Activated effector memory CD4-positive, alpha-beta T cell treated with Interleukin-2 at 50 U/mL for 16 hours (primary cell): Measurements from ENCODE around the gene FBRS.
"Not testable (repeated sequence)": the region's sequence is repeated elsewhere in the genome, so short reads cannot be mapped to it uniquely, and the experiment has no call there.

Experiments
- DNase-seq: peaks from one replicate; pipeline ENCODE4 v3.0.0-alpha.2; 2020

Gene FBRS

DNA sequence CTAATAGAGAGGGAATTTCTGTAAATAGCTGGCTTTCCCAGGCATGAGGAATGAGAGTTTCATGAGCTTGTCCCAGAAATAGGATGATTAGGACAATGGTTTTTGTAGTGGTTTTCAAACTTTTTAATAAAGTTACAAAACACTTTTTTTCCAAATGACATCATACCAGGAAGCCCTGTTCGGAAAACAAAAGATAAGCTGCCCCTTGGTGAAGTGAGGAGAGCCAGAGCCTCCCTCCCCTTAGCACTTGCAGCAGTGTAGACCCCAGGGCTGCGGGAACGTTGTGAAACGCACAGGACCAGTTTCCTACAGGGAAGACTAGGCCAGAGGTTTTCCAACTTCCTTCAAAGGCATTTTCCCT, 7.6 kb downstream of the FBRS start:
- DNase-seq = no peak

DNA sequence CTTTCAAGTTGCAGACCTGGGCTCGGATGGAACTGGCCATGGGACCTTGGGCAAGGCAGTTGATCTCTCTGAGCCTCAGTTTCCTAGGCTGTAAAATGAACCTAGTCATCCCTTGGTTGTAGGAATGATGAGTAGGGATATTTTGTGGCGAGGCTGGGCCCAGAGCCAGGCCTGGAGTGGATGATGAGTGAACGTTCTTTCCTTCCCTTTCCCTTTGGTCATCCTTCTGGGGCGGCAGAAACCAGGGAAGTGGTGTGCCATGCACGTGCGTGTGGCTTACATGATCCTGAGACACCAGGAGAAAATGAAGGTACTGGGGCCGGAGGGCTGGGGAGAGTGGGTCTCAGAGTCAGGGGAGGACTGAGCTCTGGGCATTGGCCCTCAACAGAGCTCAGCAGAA, 8.4 kb downstream of the FBRS start:
- DNase-seq = no peak

DNA sequence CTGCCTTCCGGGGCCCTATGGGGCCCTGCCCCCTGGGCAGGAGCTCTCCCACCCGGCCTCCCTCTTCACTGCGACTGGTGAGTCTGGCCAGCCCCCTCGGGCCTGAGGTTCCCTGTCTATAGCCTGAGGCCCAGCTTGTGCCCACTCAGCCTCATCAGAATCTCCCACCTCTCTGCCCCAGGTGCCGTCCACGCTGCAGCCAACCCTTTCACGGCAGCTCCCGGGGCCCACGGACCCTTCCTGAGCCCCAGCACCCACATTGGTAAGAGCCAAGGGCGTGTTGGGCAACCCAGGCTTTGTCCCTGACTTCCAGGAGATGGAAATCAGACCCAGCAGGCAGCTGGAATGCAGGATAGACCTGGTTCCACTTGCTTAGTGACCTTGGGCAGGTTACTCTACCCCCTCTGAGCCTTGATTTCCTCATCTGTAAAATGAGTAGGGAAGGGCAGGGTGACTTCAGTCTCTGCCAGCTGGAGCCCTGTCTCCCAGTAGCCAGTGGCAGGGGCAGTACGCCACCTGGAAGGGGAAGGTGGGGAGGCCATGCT, 9.2 kb downstream of the FBRS start:
- DNase-seq = no peak

DNA sequence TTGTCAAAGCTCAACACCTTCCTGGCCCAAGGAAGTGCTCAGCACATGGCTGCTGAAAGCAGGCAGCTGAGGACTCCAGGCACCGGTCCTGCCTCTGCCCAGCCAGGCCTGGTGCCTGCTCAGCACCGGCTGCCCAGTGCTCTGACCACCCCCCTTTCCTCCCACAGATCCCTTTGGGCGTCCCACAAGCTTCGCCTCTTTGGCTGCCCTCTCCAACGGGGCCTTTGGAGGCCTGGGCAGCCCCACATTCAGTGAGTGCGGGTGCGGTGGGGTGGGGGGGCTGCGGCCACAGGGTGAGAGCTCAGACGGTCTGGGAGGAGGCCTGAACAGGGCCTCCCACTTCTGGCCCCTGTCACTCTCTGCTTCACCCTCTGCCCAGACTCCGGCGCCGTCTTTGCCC, 10.2 kb downstream of the FBRS start:
- no peak for DNase-seq

DNA sequence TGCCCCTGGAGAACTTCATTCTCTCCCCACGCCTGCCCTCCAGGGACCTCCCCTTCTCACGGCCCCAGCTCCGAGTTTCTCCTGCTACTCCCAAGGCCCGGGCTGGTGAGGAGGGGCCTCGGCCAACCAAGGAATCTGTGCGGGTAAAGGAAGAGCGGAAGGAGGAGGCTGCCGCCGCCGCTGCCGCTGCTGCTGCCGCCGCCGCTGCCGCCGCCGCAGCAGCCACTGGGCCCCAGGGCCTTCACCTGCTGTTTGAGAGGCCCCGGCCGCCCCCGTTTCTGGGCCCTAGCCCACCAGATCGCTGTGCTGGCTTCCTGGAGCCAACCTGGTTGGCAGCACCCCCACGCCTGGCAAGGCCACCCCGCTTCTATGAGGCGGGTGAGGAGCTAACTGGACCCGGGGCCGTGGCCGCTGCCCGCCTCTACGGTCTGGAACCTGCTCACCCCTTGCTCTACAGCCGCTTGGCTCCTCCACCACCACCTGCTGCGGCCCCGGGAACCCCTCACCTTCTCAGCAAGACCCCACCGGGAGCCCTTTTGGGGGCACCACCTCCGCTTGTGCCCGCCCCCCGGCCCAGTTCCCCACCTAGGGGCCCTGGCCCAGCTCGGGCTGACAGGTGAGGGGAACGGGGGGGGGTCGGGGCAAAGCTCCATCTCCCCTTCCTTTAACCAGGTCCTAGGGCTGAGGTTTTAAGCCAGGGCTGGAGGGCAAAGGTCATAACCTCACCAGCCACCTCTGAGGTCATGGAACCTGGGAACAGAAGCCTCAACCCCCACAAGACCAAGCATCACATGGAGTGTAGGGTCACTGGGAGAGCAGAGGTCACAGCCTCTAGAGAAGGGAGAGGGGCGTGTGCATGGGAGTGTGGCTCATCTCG, 11.0 kb downstream of the FBRS start:
- no peak for DNase-seq

DNA sequence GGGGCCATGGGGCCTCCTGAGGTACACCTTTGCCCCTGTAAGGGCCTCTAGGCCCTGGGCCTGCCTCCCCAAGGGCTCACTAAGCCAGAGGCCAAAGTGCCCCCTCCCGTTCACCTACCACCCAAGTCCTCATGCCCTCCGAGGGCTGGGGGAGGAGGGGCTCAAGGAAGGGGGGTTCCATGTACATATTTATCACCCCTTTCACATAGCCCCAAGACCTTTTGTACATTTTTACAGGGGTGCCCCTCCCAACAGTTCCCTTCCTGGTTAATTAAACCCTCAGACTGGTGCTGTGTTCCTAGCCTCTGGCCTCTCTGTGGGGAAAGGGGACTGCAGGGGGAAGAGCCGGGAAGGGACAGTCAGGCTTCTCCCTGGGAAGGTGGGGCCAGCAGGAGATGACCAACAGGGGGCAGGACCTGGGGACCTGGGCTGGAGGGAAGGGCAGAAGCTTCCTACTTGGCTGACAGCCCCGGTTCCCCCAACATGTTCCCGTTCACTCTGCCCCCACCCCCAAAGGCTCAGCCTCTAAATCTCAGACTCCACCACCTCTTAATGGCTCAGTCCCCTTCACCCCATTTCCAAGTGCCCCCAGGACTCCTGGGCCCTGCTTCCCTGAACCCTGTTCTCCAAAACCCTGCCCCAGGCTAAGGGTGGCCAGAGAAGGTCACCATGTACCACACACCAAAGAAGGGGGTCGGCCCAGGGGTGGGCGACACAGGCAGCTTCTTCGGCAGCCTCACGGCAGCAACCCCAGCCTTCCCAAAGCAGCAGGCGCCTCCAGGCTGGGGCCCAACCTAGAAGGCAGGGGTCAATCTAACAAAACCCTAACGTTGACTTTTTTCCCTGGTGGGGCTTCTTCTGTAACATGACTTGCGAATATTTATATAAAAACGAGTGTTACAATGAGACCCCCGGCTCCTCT, 11.9 kb downstream of the FBRS start:
- no peak for DNase-seq

DNA sequence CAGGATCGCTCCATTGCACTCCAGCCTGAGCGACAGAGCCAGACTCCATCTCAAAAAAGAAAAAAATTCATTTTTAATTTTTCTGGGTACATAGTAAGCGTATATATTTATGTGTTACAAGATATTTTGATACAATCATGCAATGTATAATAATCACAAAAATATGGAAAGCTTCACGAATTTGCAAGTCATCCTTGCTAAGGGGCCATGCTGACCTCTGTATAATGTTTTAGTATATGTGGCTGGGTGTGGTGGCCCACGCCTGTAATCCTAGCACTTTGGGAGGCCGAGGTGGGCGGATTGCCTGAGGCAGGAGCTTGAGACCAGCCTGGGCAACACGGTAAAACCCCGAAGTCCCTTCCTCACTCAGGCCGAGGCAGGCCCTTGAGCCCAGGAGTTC, 16.9 kb downstream of the FBRS start:
- no peak for DNase-seq

DNA sequence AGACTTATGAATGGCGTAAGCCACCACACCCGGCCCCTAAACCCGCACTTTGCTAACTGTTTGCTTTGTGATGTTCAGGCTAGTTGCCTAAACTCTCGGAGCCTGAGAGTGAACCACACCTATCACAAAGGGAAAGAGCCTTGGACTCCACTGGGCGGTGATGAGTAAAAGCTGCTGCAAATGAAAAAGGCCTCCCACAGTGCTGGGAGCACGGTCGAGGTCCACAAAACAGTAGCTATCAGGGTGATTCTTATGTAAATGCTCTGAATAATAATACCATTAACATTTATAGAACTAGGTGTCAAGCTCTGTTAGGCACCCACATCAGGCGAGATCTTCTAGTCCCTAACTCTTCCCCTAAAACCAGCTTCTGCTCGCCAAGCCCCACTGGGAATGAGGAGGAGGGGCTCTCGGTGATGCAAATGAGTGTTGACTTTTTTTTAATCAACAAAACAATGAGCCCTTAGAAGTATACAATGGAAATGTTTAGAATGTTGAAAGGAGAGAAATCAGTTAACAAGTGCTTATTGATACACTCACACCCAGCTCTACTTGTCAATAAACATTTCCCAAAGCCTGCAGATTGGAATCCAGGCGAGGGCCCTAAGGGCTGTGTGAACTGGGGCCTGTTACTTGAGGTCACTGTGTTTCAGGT, 19.8 kb downstream of the FBRS start:
- DNase-seq = no peak

DNA sequence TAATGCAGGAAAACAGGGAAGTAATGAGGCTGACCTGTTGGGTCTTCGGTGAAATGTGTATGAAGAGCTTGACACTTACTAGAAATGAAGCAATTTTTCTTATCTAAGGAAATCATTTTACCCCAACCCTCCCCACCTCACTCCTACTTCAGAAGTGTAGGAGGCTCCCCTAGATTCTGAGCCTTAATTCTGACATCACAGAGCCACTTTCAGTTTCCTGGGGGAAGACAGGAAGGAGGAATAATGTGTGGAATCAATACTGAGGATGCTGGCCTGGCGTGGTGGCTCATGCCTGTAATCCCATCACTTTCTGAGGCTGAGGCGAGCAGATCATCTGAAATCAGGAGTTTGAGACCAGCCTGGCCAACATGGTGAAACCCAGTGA, 20.3 kb downstream of the FBRS start:
- DNase-seq = no peak

DNA sequence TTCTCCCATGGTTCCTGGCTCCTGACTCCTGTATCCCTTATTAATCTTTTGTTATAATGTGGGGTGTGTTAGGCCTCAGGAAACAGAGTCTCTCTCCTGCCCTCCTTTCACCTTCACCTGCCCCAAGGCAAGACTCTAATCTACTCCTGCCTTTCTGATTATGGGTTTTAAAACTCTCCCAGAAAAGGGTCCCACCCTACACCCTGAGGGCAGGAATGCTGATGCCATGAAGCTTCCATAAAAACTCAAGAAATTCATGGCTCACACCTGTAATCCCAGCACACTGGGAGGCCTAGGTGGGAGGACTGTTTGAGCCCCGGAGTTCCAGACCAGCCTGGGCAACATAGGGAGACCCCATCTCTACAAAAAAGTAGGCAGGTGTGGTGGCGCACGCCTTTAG, 22.1 kb downstream of the FBRS start:
- DNase-seq = no peak

DNA sequence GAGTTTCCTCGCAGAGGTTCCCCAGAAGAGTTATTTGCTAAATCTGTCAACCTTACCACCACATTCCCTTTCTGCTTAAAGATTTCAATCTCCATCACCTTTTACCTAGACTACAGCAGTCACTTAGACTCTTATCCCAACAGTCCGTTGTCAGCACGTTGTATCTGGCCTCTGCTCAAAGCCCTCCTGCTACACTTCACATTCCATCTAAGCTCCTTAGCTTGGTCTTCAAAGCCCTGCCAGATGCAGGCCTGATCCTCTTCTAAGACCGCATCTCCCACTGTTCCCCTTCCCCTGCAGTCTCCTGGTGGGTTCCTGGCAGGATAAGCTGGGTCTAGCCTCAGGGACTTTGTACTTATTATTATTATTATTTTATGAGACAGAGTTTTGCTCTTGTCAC, 30.5 kb downstream of the FBRS start:
- DNase-seq = no peak

DNA sequence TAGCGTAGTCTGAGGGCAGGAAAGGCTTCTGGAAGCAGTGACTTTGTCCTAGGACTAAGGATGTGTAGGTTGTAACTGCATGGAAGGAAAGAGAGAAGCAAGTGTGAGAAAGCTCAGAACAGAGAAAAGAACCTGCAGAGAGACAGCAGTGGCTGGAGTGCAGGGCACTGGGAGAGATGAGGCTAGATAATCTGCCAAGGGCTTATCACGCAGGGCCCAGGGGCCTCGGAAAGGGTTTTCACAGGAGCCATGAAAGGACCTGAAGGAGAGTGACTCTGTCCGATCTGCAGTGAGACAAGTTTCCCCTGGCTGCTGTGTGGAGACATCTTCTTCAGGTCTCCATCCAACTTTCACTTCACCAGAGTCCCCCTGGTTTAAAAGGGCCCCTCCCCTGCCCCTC, 33.7 kb downstream of the FBRS start:
- DNase-seq = no peak

DNA sequence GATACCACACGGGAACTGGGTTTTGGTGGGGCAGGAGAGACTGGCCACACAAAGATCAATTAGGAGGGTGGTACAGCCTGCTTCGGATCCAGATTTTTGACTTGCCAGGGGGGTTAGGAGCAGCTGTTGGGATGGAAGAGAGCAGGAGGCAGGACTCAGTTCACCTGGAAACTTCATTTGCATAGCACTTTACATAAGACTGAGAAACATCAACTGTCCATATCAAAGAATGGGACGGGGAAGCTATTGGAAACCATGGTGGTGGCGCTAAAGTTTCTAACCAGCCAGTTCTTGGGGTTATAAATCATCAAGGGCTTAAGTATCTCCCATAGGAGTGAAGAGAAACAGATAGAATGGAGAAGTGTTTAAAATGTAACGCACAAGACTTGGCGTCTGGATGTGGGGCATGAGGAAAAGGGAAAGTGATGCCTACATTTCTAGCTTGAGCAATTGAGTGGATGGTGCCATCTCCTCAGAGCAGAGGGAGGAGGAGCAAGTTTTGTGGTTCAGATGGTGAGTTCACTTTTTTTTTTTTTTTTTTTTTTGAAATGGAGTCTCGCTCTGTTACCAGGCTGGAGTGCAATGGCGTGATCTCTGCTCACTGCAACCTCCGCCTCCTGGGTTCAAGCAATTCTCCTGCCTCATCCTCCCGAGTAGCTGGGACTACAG, 34.3 kb downstream of the FBRS start:
- no peak for DNase-seq

DNA sequence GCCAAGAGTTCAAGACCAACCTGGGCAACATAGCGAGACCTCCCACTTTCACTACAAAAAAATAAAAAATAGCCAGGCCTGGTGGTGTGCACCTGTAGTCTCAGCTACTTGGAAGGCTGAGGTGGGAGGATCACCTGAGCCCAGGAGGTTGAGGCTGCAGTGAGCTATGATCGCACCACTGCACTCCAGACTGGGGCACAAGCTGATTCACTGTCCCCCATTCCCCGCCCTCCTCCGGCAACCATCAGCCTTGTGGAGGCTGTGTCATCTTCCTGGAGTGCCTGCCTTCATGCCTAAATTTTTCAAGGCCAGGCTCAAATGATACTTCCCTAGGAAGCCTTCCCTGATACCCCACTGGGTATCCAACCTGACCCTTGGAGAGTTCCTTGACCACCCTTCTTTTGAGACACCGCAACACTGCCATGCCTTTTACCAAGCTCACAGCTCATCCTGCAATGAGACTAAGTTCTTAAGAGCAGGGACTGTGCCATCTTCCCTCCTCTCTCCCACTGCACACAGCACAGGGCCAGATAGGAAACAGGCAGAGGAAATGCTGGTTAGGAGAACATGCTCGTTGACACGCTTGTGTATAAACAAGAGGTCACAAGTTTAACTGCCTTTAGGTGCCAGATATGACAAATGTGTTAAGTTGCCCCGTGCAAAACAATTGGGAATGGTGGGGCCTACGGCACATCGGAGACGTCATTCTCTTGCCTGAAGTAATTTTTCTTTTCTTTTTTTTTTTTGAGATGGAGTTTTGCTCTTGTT, 36.9 kb downstream of the FBRS start:
- DNase-seq = no peak

DNA sequence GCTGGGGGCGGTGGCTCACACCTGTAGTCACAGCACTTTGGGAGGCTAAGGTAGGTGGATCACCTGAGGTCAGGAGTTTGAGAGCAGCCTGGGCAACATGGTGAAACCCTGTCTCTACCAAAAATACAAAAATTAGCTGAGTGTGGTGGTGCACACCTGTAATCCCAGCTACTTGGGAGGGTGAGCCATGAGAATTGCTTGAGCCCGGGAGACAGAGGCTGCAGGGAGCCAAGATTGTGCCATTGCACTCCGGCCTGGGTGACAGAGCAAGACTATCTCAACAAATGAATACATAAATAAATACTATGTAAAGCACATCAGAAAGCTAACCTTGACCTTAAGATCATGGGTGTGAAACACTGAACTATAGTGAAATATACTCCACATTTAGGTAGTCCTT, 38.4 kb downstream of the FBRS start:
- DNase-seq = not testable (repeated sequence)

DNA sequence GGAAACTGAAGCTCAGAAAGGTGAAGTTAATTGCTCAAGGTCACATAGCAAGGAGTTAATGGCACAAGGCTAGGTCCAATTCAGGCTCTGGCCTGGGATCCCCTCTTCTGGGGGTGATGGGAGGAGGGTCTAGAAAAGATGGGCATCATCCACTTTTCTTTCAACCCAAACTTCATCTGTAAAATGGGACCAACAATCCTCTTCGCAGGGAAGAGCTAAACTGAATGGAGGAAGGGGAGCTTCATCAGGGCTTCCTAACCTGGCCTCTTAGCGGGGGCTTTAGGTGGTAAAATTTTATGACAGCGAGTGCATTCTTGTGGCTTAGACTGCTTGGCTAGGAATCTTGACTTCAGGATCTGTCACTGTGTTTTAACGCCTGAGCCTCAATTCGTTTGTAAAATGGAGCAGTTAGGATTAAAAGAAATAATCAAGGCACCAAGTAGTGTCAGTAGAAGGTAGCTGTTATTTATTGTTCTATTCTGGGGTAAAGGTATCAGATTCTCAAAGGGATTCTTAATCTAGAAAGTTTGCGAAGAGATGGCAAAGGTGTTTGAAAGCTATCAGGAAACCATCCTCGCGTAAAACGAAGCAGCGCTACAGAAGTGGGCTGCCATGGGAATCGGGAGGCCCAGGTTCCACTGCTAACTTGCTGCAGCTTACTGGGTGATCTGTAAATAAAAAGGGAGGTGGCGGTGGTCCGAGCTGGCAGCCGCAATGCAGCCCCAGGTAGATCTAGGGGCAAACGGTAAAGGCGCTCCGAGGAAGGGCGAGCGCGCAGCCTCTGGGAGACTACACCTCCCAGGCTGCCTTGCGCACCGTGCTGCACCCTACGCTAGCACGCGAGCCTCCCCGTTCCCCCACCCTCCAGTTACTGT, 39.3 kb downstream of the FBRS start:
- no peak for DNase-seq

DNA sequence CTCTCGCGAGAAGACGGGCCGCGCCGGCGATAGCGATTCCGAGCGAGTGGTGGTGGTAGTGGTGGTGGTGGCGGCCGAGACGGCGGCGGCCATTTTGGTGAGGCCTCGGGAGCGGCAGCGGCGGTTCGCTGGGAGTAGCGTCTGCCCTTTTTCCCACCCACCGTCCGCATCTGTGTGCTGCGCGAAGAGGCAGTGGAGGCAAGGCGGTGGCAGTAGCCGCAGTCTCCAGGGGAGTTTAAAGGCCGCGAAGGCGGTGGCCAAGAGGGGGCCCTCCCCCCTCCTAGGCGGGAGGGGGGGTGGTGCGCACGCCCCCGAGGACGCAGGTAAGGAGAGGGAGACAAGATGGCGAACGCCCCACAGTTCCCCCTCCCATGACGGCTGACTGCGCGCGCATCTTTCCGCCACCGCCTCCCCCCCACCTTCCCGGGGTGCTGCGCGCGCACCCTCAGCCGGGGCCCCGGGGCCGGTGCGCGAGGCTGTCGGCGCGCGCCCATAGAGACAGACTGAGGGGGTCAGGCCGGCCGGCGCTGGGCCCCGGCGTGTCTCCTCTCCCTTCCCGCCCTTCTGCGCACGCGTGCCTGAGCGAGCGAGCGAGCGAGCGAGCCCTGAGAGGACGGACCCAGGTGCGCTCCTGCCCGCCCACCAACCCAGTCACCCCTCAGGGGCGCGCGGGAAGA, 40.0 kb downstream of the FBRS start:
- peak; percentile 98 for DNase-seq

DNA sequence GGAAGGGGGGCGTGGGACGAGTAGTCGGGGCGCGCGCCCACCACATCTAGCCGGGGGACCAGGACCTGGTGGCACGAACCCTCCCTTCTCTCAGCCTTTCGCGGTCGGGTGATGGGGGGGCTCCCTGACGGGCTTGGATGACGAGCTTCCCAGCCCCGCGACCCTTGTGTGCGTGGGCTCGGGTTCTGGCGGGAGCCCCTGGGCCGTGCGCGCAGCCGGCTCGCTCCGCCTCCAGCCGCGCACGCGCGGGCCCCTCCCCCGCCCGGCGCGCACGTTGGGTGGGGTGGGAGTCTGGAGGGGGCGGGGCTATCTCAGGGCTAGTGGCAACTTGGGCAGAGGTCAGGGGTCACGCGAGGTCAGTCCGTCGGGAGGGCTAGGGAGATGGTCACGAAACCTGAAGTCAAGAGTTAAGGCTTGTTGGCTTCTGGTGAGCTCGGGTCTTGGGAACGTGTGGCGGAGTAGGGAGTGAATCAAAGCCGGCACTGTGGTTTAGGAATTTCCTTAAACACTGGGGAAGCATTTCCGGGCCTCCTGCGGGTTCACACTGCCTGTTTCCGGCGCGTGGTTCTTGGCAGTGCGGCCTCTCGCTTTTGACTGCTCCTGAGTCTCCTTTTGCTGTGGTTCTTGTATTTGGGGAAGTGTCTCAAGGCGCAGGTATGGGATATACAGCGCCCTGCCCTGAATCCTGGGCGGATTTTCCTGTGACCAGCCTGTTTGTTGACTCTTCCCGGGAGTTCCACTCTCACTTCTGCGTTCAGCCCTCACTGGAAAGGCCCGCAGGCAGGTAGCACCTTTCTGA, 40.8 kb downstream of the FBRS start, which contains the start of gene SRCAP:
SRCAP (plus strand) TSS at position 356 of the 799 bp plus-strand sequence. CDS start 1,654 bp downstream, outside the sequence.
- peak; percentile 75 for DNase-seq

DNA sequence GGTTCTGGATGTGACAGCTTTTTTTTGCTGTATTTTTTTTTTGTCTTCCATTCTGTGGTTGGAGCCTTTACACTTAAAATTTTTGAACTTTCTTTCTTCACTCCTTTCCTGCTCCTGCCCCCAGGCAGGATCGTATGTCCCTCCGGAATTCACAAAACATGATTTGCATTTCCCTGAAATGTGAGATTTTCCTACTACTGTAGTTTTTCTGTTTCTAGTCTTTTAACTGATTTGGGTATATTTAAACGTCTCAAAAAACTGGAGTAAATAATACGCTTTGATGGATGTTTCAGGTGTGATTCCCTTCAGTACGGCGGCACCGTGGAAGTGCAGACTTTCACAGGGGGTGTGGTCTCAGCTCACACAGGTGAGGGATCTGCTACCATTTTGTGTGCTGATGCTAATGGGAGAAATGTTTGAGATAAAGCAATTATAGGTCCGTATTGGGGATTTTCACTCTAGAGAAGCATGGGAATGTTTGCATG, 41.4 kb downstream of the FBRS start:
- DNase-seq = no peak
